Mucosa of rectum (tissue), 2 donors: ENCODE data around the gene SMOC2.

Source experiments
- H3K27ac ChIP-seq, 2 donors: one replicate each; pipeline ENCODE4 v1.7.0; 2013; ENCODE audit warnings: inconsistent platforms in 2 of 2, low read depth in 2 of 2, low read length in 2 of 2
- H3K27me3 ChIP-seq, 2 donors: one replicate each; pipeline ENCODE4 v1.7.0; 2013; ENCODE audit warnings: low read length in 2 of 2; ENCODE audit not compliant: control insufficient read depth in 2 of 2, insufficient read depth in 2 of 2
- H3K36me3 ChIP-seq, 2 donors: one replicate each; pipeline ENCODE4 v1.7.0; 2013; ENCODE audit warnings: low read length in 2 of 2; ENCODE audit not compliant: control insufficient read depth in 2 of 2, insufficient read depth in 2 of 2
- H3K4me1 ChIP-seq, 2 donors: one replicate each; pipeline ENCODE4 v1.7.0; 2013; ENCODE audit warnings: low read length in 2 of 2, mild to moderate bottlenecking in 1 of 2; ENCODE audit not compliant: control insufficient read depth in 2 of 2, insufficient read depth in 2 of 2
- H3K4me3 ChIP-seq, 2 donors: one replicate each; pipeline ENCODE4 v1.7.0; 2013; ENCODE audit warnings: low read length in 2 of 2
- H3K9ac ChIP-seq, 2 donors: one replicate each; pipeline ENCODE4 v1.7.0; 2013; ENCODE audit warnings: low read length in 2 of 2, low read depth in 1 of 2, mild to moderate bottlenecking in 1 of 2
- H3K9me3 ChIP-seq, 2 donors: one replicate each; pipeline ENCODE4 v1.7.0; 2013; ENCODE audit warnings: low read length in 2 of 2; ENCODE audit not compliant: control insufficient read depth in 2 of 2
- donor health status: healthy.
- donor health status: Normal muscosa, but diverticular disease.

The SMOC2 gene

DNA sequence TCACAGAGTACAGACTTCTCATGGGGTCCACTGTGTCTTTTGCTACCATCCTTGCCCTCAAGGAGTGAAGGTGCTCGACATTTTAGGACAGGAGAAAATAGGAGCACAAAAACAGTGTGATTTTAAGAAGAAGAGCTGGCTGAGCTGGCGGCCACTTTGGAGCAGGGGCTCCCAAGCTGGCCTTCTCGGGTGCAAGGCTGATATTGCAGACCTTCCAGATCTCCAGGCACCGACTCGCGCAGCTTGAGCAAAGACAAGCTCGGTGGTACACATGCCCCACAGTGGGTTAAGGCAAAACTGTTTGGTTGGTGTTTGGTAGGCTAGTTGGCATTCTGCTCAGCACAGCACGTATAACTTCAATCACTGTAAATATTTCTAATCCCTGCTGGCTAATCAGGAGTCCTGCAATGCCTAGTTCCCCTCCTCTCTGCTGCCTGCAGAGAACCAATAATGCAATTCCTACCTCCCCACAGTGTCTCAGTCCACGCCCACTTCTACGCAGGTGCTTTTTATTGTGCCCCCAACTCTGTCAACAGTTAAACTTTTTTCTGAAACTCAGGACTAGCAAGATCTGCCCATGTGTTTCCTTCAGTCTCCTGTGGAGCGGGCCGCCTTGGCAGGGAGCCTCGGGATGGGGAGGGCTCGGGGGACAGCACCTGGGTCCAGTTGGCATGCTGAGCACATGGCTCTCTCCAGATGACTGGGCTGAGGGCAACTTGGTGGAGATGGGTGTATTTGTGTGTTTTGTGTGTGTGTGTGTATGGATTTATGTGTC is 12.7 kb upstream of the SMOC2 start:
- H3K36me3 ChIP-seq, result no peaks in the 10 kb centered on the region
- no peaks in the 10 kb centered on the region for H3K27me3 ChIP-seq
- H3K4me1 ChIP-seq, result no peaks in the 10 kb centered on the region
- H3K4me3 ChIP-seq, result no peak overlapping the region
- no peaks in the 10 kb centered on the region for H3K9me3 ChIP-seq
- H3K9ac ChIP-seq, result no peak overlapping the region
- no peak overlapping the region for H3K27ac ChIP-seq

DNA sequence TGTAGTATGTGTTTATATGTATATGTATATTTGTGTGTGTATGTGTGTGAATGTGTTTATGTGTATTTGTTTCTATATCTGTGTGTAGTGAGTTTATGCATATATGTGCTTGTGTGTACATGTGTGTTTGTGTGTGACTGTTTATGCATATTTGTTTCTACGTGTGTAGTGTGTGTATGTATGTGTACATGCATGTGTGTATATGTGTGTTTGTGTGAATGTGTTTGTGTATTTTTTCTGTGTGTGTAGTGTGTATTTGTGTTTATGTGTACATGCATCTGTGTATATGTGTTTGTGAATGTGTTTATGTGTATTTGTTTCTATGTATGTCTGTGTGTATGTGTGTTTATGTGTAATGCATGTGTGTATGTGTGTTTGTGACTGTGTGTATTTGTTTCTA is 12.1 kb upstream of the SMOC2 start:
- no peaks in the 10 kb centered on the region for H3K4me1 ChIP-seq
- no peaks in the 10 kb centered on the region for H3K27me3 ChIP-seq
- H3K36me3 ChIP-seq, result no peaks in the 10 kb centered on the region
- no peak overlapping the region for H3K4me3 ChIP-seq
- no peak overlapping the region for H3K27ac ChIP-seq
- no peak overlapping the region for H3K9ac ChIP-seq
- no peaks in the 10 kb centered on the region for H3K9me3 ChIP-seq

DNA sequence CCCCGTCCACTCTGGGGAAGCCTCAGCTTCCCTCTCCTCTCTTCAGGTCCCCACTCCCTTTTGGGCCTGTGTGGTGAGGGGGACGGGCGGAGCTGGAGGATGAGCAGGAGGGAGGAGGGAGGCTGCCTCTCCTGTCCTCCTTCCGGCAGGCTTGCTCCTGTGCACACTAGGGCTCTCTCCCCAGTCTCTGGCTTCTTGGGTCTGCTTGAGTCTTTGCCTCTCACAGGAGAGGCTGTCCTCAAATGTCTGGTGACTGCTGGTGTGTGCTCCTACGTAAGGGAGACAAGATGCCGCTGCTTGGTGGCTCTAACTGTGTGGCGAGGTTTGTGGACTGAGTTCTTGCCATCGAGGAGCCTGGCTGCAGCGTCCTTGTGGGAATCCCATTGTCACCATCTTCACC is 8.8 kb upstream of the SMOC2 start:
- no peak overlapping the region for H3K9ac ChIP-seq
- H3K9me3 ChIP-seq, result no peaks in the 10 kb centered on the region
- no peaks in the 10 kb centered on the region for H3K36me3 ChIP-seq
- H3K4me3 ChIP-seq, result no peak overlapping the region
- H3K4me1 ChIP-seq, result no peaks in the 10 kb centered on the region
- no peak overlapping the region for H3K27ac ChIP-seq
- no peaks in the 10 kb centered on the region for H3K27me3 ChIP-seq

DNA sequence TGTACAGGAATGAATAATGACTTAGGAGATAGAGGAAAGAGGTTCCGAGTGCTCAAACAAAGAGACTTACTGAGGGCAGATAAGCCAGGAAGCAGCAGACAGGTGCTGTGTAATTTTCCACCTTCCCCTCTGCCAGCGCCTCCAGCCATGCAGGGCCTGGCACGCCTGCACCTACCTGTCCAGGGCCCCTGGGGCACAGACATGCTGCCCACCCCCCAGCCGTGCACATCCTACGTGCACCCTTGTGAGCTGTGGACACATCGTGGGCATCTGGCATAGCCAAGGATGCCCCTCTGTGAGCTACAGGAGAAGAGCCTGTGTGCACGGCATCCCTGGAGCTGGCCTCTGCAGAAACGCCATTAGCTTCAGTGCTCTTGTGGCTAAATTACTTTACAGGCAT is 7.1 kb upstream of the SMOC2 start:
- H3K9ac ChIP-seq, result no peak overlapping the region
- H3K4me1 ChIP-seq, result no peaks in the 10 kb centered on the region
- H3K9me3 ChIP-seq, result no peaks in the 10 kb centered on the region
- H3K27ac ChIP-seq, result no peak overlapping the region
- H3K27me3 ChIP-seq, result no peaks in the 10 kb centered on the region
- no peaks in the 10 kb centered on the region for H3K36me3 ChIP-seq
- H3K4me3 ChIP-seq, result no peak overlapping the region

DNA sequence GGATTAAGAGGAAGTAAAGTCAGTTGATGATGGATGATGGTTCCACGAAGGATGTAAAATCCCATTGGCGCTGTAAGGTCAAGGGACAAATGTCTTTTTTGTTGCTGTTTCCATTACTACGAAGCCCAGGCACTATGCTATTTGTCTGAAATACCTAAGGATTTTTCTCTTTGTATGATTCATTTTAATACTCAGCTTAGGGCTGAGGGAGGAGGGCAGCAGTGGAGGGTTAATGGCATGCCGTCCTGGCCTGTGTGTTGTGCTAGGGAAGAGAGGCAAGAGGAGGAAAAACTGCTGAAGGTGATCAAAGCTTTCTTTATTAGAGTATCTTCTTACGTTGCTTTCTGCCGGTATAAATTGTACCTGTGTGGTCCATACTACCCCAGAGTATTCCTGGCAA is 6.5 kb upstream of the SMOC2 start:
- Histone ChIP-seq H3K4me3 (no peak overlapping the region), H3K9ac (no peak overlapping the region), H3K27ac (no peak overlapping the region), H3K9me3 (no peaks in the 10 kb centered on the region), H3K36me3 (no peaks in the 10 kb centered on the region), H3K27me3 (no peaks in the 10 kb centered on the region), H3K4me1 (no peaks in the 10 kb centered on the region)

DNA sequence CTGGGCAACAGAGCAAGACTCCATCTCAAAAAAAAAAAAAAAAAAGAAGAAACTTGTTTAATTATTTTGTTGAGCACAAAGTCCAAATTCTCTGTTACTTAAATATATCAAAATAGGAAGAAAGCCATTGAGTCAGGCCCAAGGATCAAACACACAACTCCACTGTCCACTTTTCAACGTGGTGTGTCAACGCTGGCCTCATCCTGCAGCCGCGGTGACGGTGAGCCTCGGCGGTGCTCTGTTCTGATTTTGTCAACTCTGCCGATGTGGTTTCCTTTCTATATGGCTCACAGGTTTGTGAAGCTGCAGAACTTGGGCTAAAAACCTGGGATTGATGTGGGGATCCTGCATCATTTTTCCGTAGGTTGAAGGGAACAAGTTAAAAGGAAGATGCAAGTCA is 3.2 kb upstream of the SMOC2 start:
- Histone ChIP-seq H3K27ac (no peak overlapping the region), H3K9me3 (no peaks in the 10 kb centered on the region), H3K36me3 (no peaks in the 10 kb centered on the region), H3K4me3 (no peak overlapping the region), H3K4me1 (peaks cover 0 to 6% of the 10 kb centered on the region in 2 donors), H3K9ac (no peak overlapping the region), H3K27me3 (peaks cover 6 to 8% of the 10 kb centered on the region in 2 donors)

DNA sequence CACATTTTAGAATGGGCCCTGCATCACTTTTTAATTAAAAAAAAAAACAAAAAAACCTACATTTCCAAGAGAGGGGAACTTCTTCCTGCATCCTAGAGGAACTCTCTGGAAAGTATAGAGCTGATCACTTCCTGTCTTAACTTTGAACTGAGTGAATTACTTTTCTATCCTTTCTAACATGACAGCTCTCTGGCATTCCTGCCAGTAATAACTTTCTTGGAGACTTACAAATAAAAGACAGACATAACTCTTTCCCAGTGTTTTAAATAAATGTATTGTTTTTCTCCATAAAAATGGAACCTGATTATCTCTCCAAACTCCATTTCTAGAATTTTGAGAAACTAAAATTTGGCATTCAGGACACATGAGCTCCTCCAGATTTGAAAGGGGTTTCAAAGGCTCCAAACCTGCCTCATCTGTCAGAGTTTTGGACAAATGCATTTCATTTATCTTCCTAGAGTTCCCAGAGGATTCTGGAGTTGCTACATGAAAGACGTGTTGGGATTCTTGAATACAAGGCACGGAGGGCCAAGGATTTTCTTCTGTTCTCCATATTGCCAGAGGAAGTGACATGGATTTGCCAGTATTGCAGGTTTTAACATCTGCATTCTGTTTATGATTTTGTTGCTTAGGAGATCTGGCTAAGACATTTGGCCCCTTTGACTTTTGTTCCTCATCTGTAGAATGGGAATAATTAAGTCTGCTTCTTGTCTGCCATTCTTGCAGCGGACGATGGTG is 2.0 kb upstream of the SMOC2 start:
- H3K9ac ChIP-seq, result no peak overlapping the region
- H3K9me3 ChIP-seq, result no peaks in the 10 kb centered on the region
- H3K4me3 ChIP-seq, result no peak overlapping the region
- no peaks in the 10 kb centered on the region for H3K36me3 ChIP-seq
- peaks cover 6 to 13% of the 10 kb centered on the region in 2 donors for H3K27me3 ChIP-seq
- H3K4me1 ChIP-seq, result peaks cover 0 to 6% of the 10 kb centered on the region in 2 donors
- H3K27ac ChIP-seq, result no peak overlapping the region

DNA sequence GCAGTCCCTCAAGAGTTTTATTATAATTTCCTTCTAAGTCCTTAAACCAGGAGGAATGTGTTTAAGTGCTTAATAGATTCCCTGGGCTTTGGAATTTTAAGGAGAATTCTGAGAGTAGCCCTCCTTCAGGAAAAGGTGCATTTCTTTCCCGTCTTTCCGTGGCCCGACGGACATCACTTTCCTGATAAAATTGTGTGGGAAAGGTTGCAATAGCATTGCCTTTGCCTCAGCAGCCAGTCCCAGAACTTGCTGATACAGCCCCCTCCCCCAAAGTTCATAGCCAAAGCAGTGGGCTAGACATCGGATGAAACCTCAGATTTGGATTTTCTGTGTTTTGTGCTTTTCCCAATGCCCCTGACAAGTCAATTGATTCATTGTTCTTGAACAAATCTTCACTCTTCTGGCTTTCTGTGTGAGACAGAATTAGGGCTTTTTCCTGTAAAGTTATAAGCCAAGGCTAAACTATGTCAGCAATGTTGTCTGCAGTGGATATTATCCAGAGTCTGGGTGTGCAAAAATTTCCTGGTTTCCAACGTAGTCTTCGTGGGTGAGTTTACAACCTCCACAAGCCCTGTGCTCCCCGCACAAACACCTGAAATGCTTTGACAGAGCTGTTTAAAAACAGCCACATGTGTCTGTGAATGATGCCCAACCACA is 1.1 kb upstream of the SMOC2 start:
- Histone ChIP-seq H3K36me3 (no peaks in the 10 kb centered on the region), H3K9ac (no peak overlapping the region), H3K9me3 (no peaks in the 10 kb centered on the region), H3K27me3 (peaks cover 6 to 13% of the 10 kb centered on the region in 2 donors), H3K4me1 (peaks cover 0 to 6% of the 10 kb centered on the region in 2 donors), H3K27ac (no peak overlapping the region), H3K4me3 (no peak overlapping the region)

DNA sequence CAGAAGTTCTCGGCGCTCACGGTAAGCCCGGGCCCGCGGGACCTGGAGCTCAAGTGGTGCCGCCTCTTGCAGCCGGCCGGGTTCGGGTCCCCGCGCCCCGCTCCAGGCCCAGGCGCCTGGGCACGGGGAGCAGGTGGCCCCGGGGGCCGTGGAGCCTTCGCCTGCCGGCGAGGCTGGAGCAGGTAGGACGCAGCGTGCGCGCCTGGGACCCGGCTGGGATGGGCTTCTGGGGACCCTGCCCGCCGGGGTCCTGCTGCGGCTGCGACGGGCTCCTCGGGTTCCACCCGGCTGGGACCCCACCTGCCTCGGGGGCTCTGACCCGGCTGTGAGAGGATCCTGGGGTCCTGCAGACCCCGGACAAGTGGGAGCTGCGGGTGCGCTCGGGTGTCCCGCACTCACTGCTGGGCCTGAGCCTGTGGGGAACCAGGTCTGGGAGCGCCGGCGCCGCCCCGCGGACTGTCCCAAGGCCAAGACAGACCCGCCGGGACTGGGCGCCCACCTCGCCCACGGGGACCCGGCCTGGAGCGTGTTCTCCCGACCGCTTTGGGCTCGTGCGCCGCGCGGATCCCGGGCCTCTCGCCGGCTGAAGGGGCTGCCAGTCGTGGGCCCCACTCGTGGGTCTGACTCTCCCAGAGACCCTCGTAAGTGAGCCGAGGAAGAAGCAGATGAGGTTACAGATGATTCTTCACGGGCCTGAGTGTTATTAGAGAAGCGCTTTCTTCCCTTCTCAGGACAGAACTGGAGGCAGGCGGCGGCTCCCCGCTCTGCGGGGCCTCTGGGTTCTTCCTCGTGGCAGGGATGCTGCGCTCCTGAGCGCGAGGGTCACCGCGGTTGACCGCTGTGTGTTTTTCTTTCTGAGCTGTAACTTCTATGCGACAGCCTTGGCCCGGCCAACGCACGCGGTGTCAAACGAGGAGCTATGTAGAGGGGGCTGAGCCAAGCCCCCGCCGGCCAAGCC is 729 bp downstream of the SMOC2 start:
- H3K4me3 ChIP-seq, result peak overlapping the region; percentile 53 to 58
- peaks cover 0 to 6% of the 10 kb centered on the region in 2 donors for H3K4me1 ChIP-seq
- peak overlapping the region in 1 of 2 donors; percentile 55 for H3K9ac ChIP-seq
- no peaks in the 10 kb centered on the region for H3K36me3 ChIP-seq
- H3K9me3 ChIP-seq, result no peaks in the 10 kb centered on the region
- no peak overlapping the region for H3K27ac ChIP-seq
- H3K27me3 ChIP-seq, result peaks cover 6 to 13% of the 10 kb centered on the region in 2 donors
